ENCODE measurements around the gene FOXO3.

DNA sequence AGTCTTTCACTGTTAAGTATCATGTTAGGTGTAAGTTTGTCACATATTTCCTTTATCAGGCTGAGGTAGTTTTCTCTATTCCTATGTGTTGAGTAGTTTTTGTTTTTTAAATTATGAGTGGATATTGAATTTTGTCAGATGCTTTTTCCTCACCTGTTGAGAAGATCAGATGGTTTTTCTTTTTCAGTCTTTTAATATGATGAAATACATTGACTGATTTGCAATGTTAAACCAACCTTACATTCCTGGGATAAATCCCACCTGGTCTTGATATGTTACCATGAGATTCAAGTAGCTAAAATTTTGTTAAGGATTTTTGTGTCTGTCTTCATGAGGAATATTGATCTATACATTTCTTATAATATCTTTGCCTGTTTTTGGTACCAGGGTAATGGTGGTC is 52.1 kb downstream of the FOXO3 start:
- no peak for TF ChIP-seq POLR2A (IDR thresholded peaks at IDR 0.05)
- TF ChIP-seq, protein P1, sequence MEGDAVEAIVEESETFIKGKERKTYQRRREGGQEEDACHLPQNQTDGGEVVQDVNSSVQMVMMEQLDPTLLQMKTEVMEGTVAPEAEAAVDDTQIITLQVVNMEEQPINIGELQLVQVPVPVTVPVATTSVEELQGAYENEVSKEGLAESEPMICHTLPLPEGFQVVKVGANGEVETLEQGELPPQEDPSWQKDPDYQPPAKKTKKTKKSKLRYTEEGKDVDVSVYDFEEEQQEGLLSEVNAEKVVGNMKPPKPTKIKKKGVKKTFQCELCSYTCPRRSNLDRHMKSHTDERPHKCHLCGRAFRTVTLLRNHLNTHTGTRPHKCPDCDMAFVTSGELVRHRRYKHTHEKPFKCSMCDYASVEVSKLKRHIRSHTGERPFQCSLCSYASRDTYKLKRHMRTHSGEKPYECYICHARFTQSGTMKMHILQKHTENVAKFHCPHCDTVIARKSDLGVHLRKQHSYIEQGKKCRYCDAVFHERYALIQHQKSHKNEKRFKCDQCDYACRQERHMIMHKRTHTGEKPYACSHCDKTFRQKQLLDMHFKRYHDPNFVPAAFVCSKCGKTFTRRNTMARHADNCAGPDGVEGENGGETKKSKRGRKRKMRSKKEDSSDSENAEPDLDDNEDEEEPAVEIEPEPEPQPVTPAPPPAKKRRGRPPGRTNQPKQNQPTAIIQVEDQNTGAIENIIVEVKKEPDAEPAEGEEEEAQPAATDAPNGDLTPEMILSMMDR (IDR thresholded peaks at IDR 0.05), result no peak

All from uterus (tissue), 2 donors.